HepG2 (cell line): ENCODE measurements around the gene RPS19. TPM values are rescaled to one million over a fixed set of nuclear protein-coding genes. Genes with fewer than 3 reads are reported as not detected.

ENCODE experiments used
- ADNP ChIP-seq: sonication (generic); formaldehyde crosslinking; IDR thresholded peaks from 2 replicates; pipeline ENCODE4 v1.4.0; 2020; ENCODE audit warnings: missing genetic modification reagents
- CCAR2 ChIP-seq: fragments of 200-400 bp; formaldehyde crosslinking; optimal IDR thresholded peaks from 2 replicates; pipeline ENCODE3; 2018; ENCODE audit warnings: low read depth, mild to moderate bottlenecking, low read length, moderate library complexity
- FOSL2 ChIP-seq: sonication (generic); formaldehyde crosslinking; IDR thresholded peaks from 2 replicates; pipeline ENCODE4 v1.4.0; 2020; ENCODE audit warnings: missing genetic modification reagents
- KLF6 ChIP-seq: IDR thresholded peaks from 2 replicates; pipeline ENCODE4 v1.8.0; 2016; ENCODE audit warnings: missing biosample characterization, missing genetic modification reagents
- PHF21A ChIP-seq: sonication (generic); formaldehyde crosslinking; IDR thresholded peaks from 2 replicates; pipeline ENCODE4 v1.5.0; 2020; ENCODE audit warnings: mild to moderate bottlenecking, missing genetic modification reagents
- PITX1 ChIP-seq: sonication (generic); formaldehyde crosslinking; IDR thresholded peaks from 2 replicates; pipeline ENCODE4 v1.5.1; 2020; ENCODE audit warnings: mild to moderate bottlenecking, missing genetic modification reagents
- RELA ChIP-seq: sonication (generic); formaldehyde crosslinking; IDR thresholded peaks from 2 replicates; pipeline ENCODE4 v1.4.0; 2020; ENCODE audit warnings: missing genetic modification reagents
- SNRNP70 ChIP-seq: fragments of 200-400 bp; formaldehyde crosslinking; IDR thresholded peaks from 2 replicates; pipeline ENCODE4 v1.6.1; 2017; ENCODE audit warnings: mild to moderate bottlenecking, low read depth, low read length, moderate library complexity
- ZBTB7B ChIP-seq: sonication (generic); formaldehyde crosslinking; IDR thresholded peaks from 2 replicates; pipeline ENCODE4 v1.4.0; 2020; ENCODE audit warnings: missing genetic modification reagents
- ZFP62 ChIP-seq: sonication (generic); formaldehyde crosslinking; IDR thresholded peaks from 2 replicates; pipeline ENCODE4 v1.4.0; 2020; ENCODE audit warnings: missing genetic modification reagents
- ZKSCAN5 ChIP-seq: sonication (generic); formaldehyde crosslinking; IDR thresholded peaks from 2 replicates; pipeline ENCODE4 v1.5.1; 2020; ENCODE audit warnings: mild to moderate bottlenecking, missing genetic modification reagents
- ZNF263 ChIP-seq: sonication (generic); formaldehyde crosslinking; IDR thresholded peaks from 2 replicates; pipeline ENCODE4 v1.4.0; 2020; ENCODE audit warnings: missing genetic modification reagents
- polyA plus RNA-seq, 8 experiments: library from polyadenylated mRNA; depleted of rRNA in 3 of 8; stranded (reverse) in 7 of 8; unstranded in 1 of 8; fragments of >200 nt; fragmentation: Illumina TruSeq in 4 of 8; extraction: Trizol in 4 of 8; gene quantifications; 2 replicates each; pipeline versions ENCODE4 v1.2.1 to v1.2.3, GENCODE V29; 2011 to 2016; ENCODE audit warnings: low read depth in 4 of 8, missing spikeins in 1 of 8, mixed read lengths in 1 of 8; ENCODE audit not compliant: insufficient read depth in 1 of 8
- total RNA-seq, 5 experiments: library from RNA; depleted of rRNA; stranded (reverse); fragments of >200 nt; fragmentation: Illumina TruSeq; extraction: Trizol; gene quantifications; 2 replicates each; pipeline ENCODE4 v1.2.3, GENCODE V29; 2016; ENCODE audit warnings: low read depth in 1 of 5
- TF ChIP-seq, protein P1 (sequence below): sonication (generic); formaldehyde crosslinking; IDR thresholded peaks from 2 replicates; pipeline ENCODE4 v1.5.0; 2020; ENCODE audit warnings: missing genetic modification reagents
- TF ChIP-seq, protein P2 (sequence below): sonication (generic); formaldehyde crosslinking; IDR thresholded peaks from 2 replicates; pipeline ENCODE4 v1.4.0; 2020; ENCODE audit warnings: missing genetic modification reagents
- TF ChIP-seq, protein P3 (sequence below): sonication (generic); formaldehyde crosslinking; IDR thresholded peaks from 2 replicates; pipeline ENCODE4 v1.5.0; 2020; ENCODE audit warnings: mild to moderate bottlenecking, missing genetic modification reagents
- TF ChIP-seq, protein P4 (sequence below): sonication (generic); formaldehyde crosslinking; IDR thresholded peaks from 2 replicates; pipeline ENCODE4 v1.4.0; 2020; ENCODE audit warnings: mild to moderate bottlenecking, missing genetic modification reagents, borderline replicate concordance

Gene RPS19
- total and polyA plus RNA-seq, 2 of the 13 experiments (the other 11 are each of a cell fraction or from before 2014, with no cell fraction given), result 1,983 to 4,758 TPM

DNA sequence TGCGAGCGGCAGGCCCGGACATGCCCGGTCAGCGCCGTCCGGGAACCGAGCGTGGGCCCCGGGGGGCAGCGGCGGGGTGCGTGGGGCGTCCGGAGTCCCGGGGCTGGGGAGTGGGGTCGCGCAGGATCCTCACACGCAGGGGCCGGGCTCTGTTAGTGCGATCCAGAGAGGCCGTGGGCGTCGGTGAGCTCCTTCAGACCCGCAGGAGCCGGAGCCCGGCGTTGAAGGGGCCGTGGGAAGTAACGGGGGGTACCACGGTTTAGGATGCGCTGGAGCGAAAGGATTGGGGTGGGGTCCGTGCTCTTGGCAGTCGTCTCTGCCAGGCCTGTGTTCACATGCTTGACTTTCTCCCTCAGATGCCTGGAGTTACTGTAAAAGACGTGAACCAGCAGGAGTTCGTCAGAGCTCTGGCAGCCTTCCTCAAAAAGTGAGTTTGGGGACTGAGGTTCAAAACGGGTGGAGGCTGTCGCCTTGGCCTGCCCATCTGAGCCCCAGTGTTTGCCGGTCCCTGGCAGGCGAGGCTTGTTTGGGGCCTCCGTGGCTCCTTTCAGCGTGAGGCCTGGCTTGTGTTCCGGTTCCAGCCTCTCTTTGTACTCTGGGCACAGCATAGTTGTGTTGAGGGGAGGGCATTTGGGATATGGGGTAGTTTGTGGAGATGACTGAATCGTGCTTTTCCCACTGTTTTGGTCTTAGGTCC is 512 bp downstream of the RPS19 start (continued):
- TF ChIP-seq, protein P1, sequence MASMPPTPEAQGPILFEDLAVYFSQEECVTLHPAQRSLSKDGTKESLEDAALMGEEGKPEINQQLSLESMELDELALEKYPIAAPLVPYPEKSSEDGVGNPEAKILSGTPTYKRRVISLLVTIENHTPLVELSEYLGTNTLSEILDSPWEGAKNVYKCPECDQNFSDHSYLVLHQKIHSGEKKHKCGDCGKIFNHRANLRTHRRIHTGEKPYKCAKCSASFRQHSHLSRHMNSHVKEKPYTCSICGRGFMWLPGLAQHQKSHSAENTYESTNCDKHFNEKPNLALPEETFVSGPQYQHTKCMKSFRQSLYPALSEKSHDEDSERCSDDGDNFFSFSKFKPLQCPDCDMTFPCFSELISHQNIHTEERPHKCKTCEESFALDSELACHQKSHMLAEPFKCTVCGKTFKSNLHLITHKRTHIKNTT, result no peak
- no peak for TF ChIP-seq SNRNP70
- TF ChIP-seq CCAR2, result no peak
- TF ChIP-seq, protein P2, sequence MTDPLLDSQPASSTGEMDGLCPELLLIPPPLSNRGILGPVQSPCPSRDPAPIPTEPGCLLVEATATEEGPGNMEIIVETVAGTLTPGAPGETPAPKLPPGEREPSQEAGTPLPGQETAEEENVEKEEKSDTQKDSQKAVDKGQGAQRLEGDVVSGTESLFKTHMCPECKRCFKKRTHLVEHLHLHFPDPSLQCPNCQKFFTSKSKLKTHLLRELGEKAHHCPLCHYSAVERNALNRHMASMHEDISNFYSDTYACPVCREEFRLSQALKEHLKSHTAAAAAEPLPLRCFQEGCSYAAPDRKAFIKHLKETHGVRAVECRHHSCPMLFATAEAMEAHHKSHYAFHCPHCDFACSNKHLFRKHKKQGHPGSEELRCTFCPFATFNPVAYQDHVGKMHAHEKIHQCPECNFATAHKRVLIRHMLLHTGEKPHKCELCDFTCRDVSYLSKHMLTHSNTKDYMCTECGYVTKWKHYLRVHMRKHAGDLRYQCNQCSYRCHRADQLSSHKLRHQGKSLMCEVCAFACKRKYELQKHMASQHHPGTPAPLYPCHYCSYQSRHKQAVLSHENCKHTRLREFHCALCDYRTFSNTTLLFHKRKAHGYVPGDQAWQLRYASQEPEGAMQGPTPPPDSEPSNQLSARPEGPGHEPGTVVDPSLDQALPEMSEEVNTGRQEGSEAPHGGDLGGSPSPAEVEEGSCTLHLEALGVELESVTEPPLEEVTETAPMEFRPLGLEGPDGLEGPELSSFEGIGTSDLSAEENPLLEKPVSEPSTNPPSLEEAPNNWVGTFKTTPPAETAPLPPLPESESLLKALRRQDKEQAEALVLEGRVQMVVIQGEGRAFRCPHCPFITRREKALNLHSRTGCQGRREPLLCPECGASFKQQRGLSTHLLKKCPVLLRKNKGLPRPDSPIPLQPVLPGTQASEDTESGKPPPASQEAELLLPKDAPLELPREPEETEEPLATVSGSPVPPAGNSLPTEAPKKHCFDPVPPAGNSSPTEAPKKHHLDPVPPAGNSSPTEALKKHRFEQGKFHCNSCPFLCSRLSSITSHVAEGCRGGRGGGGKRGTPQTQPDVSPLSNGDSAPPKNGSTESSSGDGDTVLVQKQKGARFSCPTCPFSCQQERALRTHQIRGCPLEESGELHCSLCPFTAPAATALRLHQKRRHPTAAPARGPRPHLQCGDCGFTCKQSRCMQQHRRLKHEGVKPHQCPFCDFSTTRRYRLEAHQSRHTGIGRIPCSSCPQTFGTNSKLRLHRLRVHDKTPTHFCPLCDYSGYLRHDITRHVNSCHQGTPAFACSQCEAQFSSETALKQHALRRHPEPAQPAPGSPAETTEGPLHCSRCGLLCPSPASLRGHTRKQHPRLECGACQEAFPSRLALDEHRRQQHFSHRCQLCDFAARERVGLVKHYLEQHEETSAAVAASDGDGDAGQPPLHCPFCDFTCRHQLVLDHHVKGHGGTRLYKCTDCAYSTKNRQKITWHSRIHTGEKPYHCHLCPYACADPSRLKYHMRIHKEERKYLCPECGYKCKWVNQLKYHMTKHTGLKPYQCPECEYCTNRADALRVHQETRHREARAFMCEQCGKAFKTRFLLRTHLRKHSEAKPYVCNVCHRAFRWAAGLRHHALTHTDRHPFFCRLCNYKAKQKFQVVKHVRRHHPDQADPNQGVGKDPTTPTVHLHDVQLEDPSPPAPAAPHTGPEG, result 0 out of 2 replicates have a peak, but pooled peaks have one; percentile 29
- no peak for TF ChIP-seq ZNF263 (CRISPR knock-in tag)
- TF ChIP-seq KLF6 (CRISPR knock-in tag), result no peak
- TF ChIP-seq, protein P3, sequence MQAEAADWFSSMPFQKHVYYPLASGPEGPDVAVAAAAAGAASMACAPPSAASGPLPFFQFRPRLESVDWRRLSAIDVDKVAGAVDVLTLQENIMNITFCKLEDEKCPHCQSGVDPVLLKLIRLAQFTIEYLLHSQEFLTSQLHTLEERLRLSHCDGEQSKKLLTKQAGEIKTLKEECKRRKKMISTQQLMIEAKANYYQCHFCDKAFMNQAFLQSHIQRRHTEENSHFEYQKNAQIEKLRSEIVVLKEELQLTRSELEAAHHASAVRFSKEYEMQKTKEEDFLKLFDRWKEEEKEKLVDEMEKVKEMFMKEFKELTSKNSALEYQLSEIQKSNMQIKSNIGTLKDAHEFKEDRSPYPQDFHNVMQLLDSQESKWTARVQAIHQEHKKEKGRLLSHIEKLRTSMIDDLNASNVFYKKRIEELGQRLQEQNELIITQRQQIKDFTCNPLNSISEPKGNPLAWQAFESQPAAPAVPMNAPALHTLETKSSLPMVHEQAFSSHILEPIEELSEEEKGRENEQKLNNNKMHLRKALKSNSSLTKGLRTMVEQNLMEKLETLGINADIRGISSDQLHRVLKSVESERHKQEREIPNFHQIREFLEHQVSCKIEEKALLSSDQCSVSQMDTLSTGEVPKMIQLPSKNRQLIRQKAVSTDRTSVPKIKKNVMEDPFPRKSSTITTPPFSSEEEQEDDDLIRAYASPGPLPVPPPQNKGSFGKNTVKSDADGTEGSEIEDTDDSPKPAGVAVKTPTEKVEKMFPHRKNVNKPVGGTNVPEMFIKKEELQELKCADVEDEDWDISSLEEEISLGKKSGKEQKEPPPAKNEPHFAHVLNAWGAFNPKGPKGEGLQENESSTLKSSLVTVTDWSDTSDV (CRISPR knock-in tag), result 0 out of 2 replicates have a peak, but pooled peaks have one; percentile 16
- TF ChIP-seq ADNP (CRISPR knock-in tag), result no peak
- TF ChIP-seq, protein P4, sequence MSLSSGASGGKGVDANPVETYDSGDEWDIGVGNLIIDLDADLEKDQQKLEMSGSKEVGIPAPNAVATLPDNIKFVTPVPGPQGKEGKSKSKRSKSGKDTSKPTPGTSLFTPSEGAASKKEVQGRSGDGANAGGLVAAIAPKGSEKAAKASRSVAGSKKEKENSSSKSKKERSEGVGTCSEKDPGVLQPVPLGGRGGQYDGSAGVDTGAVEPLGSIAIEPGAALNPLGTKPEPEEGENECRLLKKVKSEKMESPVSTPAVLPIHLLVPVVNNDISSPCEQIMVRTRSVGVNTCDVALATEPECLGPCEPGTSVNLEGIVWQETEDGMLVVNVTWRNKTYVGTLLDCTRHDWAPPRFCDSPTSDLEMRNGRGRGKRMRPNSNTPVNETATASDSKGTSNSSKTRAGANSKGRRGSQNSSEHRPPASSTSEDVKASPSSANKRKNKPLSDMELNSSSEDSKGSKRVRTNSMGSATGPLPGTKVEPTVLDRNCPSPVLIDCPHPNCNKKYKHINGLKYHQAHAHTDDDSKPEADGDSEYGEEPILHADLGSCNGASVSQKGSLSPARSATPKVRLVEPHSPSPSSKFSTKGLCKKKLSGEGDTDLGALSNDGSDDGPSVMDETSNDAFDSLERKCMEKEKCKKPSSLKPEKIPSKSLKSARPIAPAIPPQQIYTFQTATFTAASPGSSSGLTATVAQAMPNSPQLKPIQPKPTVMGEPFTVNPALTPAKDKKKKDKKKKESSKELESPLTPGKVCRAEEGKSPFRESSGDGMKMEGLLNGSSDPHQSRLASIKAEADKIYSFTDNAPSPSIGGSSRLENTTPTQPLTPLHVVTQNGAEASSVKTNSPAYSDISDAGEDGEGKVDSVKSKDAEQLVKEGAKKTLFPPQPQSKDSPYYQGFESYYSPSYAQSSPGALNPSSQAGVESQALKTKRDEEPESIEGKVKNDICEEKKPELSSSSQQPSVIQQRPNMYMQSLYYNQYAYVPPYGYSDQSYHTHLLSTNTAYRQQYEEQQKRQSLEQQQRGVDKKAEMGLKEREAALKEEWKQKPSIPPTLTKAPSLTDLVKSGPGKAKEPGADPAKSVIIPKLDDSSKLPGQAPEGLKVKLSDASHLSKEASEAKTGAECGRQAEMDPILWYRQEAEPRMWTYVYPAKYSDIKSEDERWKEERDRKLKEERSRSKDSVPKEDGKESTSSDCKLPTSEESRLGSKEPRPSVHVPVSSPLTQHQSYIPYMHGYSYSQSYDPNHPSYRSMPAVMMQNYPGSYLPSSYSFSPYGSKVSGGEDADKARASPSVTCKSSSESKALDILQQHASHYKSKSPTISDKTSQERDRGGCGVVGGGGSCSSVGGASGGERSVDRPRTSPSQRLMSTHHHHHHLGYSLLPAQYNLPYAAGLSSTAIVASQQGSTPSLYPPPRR (CRISPR knock-in tag), result no peak
- TF ChIP-seq RELA (CRISPR knock-in tag), result no peak
- TF ChIP-seq FOSL2, result no peak
- TF ChIP-seq PITX1, result no peak
- TF ChIP-seq ZFP62 (CRISPR knock-in tag), result no peak
- no peak for TF ChIP-seq ZBTB7B (CRISPR knock-in tag)
- no peak for TF ChIP-seq ZKSCAN5
- TF ChIP-seq PHF21A (CRISPR knock-in tag), result no peak
